Memory B cell (primary cell): ENCODE measurements around the gene CNN2.

ENCODE experiments used
- ATAC-seq: fragments of 150-1000 bp; cut with Tn5 transposase; 2 replicates; pipeline ENCODE4 v1.10.0; 2021; ENCODE audit warnings: low read depth, mild to moderate bottlenecking, moderate library complexity
- DNase-seq, 2 donors: peaks; one replicate each; pipeline ENCODE4 v3.0.0; 2022; ENCODE audit warnings: low spot score in 2 of 2
- H3K27ac Mint-ChIP-seq: one replicate; pipeline ENCODE4 v1.8.0; 2022; ENCODE audit warnings: mild to moderate bottlenecking, moderate library complexity, mixed read lengths
- H3K27me3 Mint-ChIP-seq: one replicate; pipeline ENCODE4 v1.8.0; 2022; ENCODE audit warnings: mixed read lengths
- H3K36me3 Mint-ChIP-seq: one replicate; pipeline ENCODE4 v1.8.0; 2022; ENCODE audit warnings: mild to moderate bottlenecking, mixed read lengths
- H3K4me1 Mint-ChIP-seq: one replicate; pipeline ENCODE4 v1.8.0; 2022; ENCODE audit warnings: mixed read lengths
- H3K4me3 Mint-ChIP-seq: one replicate; pipeline ENCODE4 v1.8.0; 2022; ENCODE audit warnings: mild to moderate bottlenecking, moderate library complexity, mixed read lengths
- H3K9me3 Mint-ChIP-seq: one replicate; pipeline ENCODE4 v1.8.0; 2022; ENCODE audit warnings: mixed read lengths

CNN2 gene

DNA sequence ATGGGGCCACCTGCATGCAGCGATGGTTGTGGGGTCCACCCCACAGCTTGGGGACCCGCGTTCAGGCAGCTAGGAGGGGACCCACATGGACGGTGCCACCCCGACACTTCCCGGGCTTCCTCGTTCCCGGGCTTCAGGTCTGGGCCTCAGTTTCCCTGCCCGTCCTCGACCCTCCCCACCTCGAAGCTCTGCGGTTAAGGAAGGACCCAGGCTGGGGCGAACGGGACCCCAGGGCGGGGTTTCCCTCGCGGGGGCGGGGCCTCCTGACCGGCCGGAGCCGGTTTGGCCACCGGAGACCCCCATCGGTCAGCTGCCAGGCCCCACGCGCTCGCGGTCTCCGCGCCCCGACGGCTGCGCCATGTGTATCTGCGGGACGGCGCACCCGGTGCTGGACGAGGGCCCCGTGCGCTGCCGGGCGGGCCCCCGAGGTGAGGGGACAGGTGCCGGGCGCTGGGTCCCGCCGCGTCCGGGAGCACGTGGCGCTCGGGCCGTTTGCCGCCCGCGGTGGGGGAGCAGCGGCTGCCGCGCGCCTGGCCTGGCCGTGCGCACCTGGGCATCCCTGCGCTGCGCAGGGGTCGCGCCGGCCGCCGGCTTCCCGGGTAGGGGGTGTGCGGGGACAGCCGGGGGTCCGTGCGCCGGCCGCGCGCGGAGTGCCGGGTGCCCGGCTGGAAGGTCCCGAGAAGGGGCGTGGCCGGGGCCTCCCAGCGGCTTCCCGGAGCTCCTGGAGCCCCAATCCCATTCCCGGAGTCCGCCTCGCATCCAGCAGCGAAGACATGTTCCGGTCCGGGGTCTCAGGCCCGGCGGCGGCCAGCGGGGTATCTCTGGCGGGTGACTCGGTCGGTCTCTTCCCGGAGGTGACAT, 44.8 kb downstream of the CNN2 start:
- Mint-ChIP-seq H3K9me3 (no peaks in the 10 kb centered on the region), H3K36me3 (peaks cover 29% of the 10 kb centered on the region), H3K4me1 (peaks cover 33% of the 10 kb centered on the region), H3K27ac (peak overlapping the region; percentile 77), H3K4me3 (no peak overlapping the region), H3K27me3 (no peaks in the 10 kb centered on the region)
- ATAC-seq (no peak), DNase-seq (no peak)

DNA sequence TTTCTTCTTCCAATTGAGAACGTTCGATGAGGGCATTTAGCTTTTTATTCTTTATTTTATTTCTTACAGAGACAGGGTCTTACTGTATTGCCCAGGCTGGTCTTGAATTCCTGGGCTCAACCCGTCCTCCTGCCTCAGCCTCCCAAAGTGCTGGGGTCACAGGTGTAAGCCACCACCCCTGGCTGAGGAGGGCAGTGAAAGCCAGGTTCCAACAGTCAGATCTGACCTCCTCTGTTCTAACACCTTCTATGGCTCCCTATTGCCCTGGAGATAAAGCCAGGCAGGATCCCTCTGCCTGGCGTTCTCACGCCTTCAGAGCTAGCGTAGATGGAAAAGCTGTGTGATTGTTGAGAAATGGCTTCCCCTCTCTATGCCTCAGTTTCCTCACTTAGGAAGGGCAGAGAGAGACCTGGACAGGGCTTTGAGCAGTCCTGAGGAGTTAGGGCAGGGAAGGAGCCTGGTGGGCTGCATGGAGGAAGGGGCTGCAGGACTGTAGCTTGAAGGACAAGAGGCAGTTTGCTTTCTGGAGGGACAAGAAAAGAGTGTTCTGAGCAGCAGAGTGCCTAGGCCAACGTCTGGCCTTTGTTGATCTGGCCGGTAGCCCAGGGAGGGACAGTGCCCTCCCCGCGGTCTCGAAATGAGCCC, 46.1 kb downstream of the CNN2 start:
- peak overlapping the region; percentile 59 for H3K4me3 Mint-ChIP-seq
- H3K27ac Mint-ChIP-seq = peak overlapping the region; percentile 77
- H3K9me3 Mint-ChIP-seq = no peaks in the 10 kb centered on the region
- peaks cover 33% of the 10 kb centered on the region for H3K4me1 Mint-ChIP-seq
- DNase-seq = no peak
- H3K27me3 Mint-ChIP-seq = no peaks in the 10 kb centered on the region
- peaks cover 29% of the 10 kb centered on the region for H3K36me3 Mint-ChIP-seq
- ATAC-seq = no peak

DNA sequence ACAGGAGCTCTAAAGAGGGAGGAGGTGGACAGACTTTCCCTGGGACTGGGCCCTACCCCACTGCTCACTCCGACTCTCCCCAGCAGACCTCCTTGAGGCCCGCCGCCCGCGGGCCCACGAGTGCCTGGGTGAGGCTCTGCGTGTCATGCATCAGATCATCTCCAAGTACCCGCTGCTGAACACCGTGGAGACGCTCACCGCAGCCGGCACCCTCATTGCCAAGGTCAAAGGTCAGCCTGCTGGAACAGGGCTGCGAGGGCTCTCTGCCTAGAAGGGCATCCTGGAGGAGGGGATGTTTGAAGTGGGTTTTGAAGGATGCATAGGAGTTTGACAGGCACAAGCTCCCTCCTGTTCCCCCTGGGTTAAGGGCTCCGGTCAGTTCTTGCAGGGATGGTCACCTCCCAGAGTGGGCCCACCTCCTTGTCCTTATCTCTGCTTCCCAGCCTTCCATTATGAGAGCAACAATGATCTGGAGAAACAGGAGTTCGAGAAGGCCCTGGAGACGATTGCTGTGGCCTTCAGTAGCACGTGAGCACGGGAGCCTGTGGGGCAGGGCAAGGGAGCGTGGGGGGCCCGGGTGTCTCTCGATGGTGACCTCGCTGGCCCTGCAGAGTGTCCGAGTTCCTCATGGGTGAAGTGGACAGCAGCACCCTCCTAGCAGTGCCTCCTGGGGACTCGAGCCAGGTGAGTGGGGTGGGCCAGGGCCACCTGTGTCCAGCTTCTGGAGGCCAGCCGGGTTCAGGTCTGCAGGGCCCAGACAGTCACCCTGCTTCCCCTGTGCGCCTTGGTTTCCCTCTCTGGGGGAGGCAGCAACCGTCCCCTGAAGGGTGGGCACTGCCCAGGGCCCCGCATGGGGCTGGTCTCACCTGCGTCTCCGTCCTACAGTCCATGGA, 46.9 kb downstream of the CNN2 start:
- peaks cover 36% of the 10 kb centered on the region for H3K4me1 Mint-ChIP-seq
- no peaks in the 10 kb centered on the region for H3K27me3 Mint-ChIP-seq
- peak overlapping the region; percentile 44 for H3K4me3 Mint-ChIP-seq
- H3K9me3 Mint-ChIP-seq = no peaks in the 10 kb centered on the region
- DNase-seq = no peak
- no peak overlapping the region for H3K27ac Mint-ChIP-seq
- ATAC-seq = no peak
- peaks cover 29% of the 10 kb centered on the region for H3K36me3 Mint-ChIP-seq

DNA sequence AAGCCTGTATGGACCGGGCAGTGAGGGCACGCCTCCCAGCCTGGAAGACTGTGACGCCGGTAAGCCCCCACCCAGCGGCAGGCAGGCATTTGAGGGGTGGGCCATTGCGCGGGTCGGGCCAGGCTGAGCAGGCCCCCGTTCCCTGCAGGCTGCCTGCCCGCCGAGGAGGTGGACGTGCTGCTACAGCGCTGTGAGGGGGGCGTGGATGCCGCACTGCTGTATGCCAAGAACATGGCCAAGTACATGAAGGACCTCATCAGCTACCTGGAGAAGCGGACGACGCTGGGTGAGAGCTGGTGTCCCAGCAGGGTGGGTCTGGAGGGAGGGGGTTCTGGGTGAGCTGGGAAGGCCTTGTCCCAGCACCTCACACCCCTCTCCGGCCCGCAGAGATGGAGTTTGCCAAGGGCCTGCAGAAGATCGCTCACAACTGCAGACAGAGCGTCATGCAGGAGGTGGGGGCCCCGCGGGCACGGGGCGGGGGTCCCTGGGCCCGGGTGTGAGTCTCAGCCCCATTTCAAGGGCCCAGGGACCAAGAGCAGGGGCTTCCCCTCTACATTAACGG, 47.6 kb downstream of the CNN2 start:
- peak overlapping the region; percentile 89 for H3K27ac Mint-ChIP-seq
- H3K27me3 Mint-ChIP-seq = no peaks in the 10 kb centered on the region
- H3K9me3 Mint-ChIP-seq = no peaks in the 10 kb centered on the region
- DNase-seq (no peak), ATAC-seq (no peak)
- H3K36me3 Mint-ChIP-seq = peaks cover 23% of the 10 kb centered on the region
- H3K4me3 Mint-ChIP-seq = peak overlapping the region; percentile 64
- H3K4me1 Mint-ChIP-seq = peaks cover 30% of the 10 kb centered on the region

DNA sequence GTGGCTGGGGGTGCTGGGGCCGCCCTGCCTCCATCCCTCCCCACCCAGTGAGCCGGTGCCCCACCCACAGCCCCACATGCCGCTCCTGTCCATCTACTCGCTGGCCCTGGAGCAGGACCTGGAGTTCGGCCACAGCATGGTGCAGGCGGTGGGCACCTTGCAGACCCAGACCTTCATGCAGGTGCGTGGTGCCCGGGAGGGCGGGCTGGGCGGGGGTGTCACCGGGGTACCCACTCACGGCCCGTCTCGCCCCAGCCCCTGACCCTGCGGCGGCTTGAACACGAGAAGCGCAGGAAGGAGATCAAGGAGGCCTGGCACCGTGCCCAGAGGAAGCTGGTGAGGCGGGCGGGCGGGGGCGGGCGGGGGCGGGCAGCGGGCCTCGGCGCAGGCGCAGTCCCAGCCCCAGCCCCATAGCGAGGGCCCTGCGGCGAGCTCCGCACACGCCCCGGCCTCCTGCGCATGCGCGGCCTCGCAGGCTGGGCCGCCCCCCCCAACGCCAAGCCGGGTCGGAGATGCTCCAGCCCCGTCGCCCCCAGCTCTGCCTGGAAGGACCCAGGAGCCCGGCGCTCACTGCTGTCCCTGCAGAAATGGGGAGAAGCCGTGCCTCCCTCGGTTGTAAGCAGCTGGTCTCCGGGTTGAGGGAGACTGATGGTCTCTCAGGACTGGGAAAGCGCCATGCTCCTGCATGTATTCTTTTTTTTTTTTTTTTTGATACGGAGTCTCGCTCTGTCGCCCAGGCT, 48.3 kb downstream of the CNN2 start:
- H3K27me3 Mint-ChIP-seq = no peaks in the 10 kb centered on the region
- peaks cover 19% of the 10 kb centered on the region for H3K36me3 Mint-ChIP-seq
- H3K27ac Mint-ChIP-seq = peak overlapping the region; percentile 89
- no peaks in the 10 kb centered on the region for H3K9me3 Mint-ChIP-seq
- H3K4me3 Mint-ChIP-seq = peak overlapping the region; percentile 62
- peak; percentile 84 to 86 for DNase-seq
- peaks cover 26% of the 10 kb centered on the region for H3K4me1 Mint-ChIP-seq
- peak; percentile 48 for ATAC-seq

DNA sequence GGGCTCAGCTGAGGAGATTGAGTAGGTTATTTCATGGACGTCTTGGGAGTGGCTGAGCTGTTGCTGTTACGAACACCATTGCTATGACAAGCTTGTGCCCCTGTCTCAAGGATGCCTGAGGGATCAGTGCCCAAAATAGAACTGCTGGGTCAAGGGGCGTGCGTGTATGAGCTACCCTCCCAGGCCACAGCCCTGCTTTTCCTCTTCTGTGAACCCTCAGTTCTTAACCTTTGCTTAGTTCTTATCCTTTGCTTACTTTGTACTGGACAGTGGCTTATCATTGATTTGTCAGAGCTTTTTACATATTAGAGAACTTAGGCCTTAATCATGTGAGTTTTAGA, 49.6 kb downstream of the CNN2 start:
- DNase-seq (no peak), ATAC-seq (no peak)
- Mint-ChIP-seq H3K4me3 (peak overlapping the region; percentile 62), H3K27ac (peak overlapping the region; percentile 89), H3K27me3 (no peaks in the 10 kb centered on the region), H3K9me3 (no peaks in the 10 kb centered on the region), H3K36me3 (peaks cover 21% of the 10 kb centered on the region), H3K4me1 (peaks cover 26% of the 10 kb centered on the region)

DNA sequence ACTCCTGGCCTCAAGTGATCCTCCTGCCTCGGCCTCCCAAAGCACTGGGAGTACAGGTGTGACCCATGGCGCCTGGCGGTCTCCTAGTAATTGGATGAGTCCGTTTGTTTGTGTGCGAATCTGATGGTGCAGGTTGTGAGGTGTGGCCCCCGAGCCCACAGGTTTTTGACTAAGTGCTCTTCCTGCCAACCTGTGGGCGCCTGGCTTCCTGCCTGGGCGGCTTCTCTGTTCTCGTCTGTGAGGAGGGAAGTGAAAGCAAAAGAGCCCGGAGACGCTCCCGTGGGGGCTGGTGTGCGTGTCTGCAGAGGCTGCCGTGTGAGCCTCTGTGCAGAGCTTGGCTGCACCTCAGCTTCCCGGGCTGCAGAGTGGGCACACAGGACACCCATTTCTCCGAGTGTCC, 50.5 kb downstream of the CNN2 start:
- Mint-ChIP-seq H3K4me1 (peaks cover 23% of the 10 kb centered on the region), H3K27ac (peak overlapping the region; percentile 89), H3K4me3 (peak overlapping the region; percentile 66), H3K27me3 (no peaks in the 10 kb centered on the region), H3K9me3 (no peaks in the 10 kb centered on the region), H3K36me3 (peaks cover 21% of the 10 kb centered on the region)
- ATAC-seq = peak; percentile 89
- DNase-seq = peak; percentile 73 to 91

DNA sequence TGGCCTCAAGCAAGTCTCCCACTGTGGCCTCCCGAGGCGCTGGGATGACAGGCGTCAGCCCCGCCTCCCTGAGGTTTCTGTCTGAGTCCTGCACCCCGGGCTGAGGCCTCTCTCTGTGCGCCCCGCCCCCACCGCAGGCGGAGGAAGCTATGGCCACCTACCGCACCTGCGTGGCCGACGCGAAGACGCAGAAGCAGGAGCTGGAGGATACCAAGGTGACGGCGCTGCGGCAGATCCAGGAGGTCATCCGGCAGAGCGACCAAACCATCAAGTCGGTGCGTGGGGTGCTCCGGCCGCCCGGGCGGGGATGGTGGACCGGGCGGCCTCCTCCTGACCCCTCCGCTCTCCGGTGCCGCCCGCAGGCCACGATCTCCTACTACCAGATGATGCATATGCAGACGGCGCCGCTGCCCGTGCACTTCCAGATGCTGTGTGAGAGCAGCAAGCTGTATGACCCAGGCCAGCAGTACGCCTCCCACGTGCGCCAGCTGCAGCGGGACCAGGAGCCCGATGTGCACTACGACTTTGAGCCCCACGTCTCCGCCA, 53.2 kb downstream of the CNN2 start:
- no peak for ATAC-seq
- H3K4me1 Mint-ChIP-seq = peaks cover 19% of the 10 kb centered on the region

DNA sequence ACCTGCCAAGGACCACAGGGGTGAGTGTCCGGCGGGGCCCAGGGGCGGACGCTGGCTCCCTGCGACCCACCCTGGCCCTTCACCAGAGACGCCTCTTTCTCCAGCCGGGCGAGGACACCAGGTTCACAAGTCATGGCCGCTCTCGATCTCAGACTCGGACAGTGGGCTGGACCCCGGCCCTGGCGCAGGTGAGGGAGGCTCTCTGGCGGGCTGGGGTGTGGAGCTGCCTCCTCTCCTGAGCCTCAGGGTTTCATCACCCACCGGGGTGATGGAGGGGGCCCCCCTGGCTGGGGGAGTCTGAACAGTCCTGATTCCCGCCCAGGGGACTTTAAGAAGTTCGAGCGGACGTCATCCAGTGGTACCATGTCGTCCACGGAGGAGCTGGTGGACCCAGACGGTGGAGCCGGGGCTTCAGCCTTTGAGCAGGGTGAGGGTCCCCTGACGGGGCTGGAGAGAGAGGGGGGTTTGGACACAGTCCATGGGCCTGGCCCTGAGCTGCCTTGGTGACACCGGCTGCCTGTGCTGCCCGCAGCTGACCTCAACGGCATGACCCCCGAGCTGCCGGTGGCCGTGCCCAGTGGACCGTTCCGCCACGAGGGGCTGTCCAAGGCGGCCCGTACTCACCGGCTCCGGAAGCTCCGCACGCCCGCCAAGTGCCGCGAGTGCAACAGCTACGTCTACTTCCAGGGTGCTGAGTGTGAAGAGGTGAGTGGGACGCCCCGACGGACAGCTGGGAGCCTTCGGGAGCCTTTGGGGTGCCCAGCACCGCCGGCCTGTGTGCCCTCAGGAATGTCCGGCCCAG, 54.2 kb downstream of the CNN2 start:
- Mint-ChIP-seq H3K9me3 (no peaks in the 10 kb centered on the region), H3K27ac (peak overlapping the region; percentile 72), H3K4me3 (peak overlapping the region; percentile 32), H3K36me3 (peaks cover 26% of the 10 kb centered on the region), H3K4me1 (peaks cover 25% of the 10 kb centered on the region), H3K27me3 (no peaks in the 10 kb centered on the region)
- DNase-seq = no peak
- no peak for ATAC-seq

More for the DNA sequence above, 53.2 kb downstream of the CNN2 start:
- Mint-ChIP-seq H3K9me3 (no peaks in the 10 kb centered on the region), H3K4me3 (no peak overlapping the region), H3K36me3 (peaks cover 20% of the 10 kb centered on the region), H3K27me3 (no peaks in the 10 kb centered on the region), H3K27ac (no peak overlapping the region)
- no peak for DNase-seq

DNA sequence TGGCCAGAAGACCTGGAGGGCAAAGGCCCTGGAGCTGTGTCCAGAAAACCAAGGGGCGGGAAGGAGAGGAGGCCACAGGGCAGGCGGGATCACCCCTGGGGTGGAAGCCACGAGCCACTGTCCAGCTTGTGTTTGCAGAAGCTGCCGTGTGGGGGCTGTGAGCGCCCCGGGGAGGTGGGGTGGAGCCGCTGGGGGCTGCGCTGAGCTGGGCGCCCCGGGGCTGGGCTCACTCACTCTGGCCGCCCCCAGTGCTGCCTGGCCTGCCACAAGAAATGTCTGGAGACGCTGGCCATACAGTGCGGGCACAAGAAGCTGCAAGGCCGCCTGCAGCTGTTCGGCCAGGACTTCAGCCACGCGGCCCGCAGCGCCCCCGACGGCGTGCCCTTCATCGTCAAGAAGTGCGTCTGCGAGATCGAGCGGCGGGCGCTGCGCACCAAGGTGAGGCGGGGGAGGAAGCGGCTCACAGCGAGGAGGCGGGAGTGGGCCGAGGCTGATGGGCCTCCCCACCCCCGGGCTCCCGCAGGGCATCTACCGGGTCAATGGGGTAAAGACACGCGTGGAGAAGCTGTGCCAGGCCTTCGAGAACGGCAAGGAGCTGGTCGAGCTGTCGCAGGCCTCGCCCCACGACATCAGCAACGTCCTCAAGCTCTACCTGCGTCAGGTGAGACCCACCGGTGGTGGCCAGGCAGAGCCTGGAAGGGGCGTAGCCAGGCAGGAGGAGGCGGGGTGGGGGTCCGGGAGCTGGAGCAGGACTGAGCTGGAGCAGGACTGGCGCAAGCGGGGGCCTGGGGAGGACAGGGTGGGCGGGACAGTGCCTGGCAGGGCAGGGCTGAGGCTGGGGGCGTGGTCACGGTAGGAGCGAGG, 55.1 kb downstream of the CNN2 start:
- DNase-seq = no peak
- Mint-ChIP-seq H3K9me3 (no peaks in the 10 kb centered on the region), H3K4me3 (peak overlapping the region; percentile 45), H3K27me3 (no peaks in the 10 kb centered on the region), H3K4me1 (peaks cover 20% of the 10 kb centered on the region), H3K27ac (peak overlapping the region; percentile 89), H3K36me3 (peaks cover 21% of the 10 kb centered on the region)
- ATAC-seq = no peak

DNA sequence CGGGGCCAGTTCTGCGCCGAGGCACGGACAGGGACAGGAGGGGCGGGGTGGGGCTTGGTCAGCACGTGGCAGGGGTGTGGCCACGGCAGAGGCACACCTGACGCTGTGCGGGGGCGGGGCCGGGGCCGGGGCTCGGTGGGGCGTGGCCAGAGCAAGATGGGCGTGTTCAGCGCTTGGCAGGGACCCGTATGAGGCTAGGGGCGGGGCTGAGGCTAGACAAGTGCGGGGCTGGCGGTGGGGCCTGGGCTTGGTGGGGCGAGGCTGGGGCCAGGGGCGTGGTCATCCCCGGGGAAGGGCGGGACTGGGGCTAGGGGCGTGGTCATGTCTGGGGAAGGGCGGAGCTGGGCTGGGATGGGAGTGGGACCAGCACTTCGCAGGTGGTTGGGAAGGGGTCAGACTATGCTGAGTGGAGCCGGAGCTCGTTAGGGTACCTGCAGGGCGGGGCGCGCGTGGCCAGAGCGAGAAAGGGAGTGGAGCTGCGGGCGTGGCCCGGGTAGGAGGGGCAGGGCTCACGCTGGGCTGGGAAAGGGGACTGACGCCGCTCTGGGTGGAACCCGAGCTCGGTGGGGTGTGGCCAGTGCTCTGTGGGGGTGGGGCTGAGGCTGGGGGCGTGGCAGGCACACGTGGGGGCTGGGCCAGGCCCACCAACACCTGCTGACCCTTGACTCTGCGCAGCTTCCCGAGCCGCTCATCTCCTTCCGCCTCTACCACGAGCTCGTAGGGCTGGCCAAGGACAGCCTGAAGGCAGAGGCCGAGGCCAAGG, 55.9 kb downstream of the CNN2 start:
- Mint-ChIP-seq H3K4me3 (peak overlapping the region; percentile 45), H3K27ac (peak overlapping the region; percentile 89), H3K27me3 (no peaks in the 10 kb centered on the region), H3K9me3 (no peaks in the 10 kb centered on the region), H3K36me3 (peaks cover 21% of the 10 kb centered on the region), H3K4me1 (peaks cover 21% of the 10 kb centered on the region)
- ATAC-seq = peak; percentile 77
- peak; percentile 66 for DNase-seq
